ENCODE results near the gene EPHA4. TPM values are rescaled to one million over a fixed set of nuclear protein-coding genes. Genes with fewer than 3 reads are reported as not detected.

EPHA4 gene
- total and polyA plus RNA-seq, 7 experiments from 2014 or later, result 8.3 to 42.8 (median 25.3) TPM

DNA sequence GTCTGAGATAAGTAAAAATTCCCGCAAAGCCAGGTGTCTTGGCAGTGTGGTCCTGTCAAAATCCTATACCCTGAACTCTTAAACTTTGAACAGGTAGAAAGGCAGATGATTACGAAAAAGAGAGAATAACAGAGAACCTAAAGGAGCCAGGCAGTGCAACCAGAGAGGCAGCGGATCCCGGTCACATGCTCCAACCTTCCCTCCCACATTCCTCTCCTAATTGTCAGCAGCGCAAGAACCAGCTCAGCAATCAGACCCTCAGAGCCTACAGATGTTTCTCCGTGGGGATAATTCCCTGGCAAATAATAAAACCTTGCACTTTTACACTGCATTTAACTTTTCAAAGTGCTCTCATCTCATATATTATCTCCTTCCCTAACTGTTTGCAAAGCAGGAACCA, 124.8 kb downstream of the EPHA4 start:
- no peaks in the 10 kb centered on the region for H3K9me3 ChIP-seq (ENCODE audit: control insufficient read depth in 2 of 3, low read length in 3 of 3)
- Mint-ChIP-seq H3K4me1 (no peaks in the 10 kb centered on the region), H3K36me3 (peaks cover 0 to 12% (median 0%) of the 10 kb centered on the region in 5 donors), H3K4me3 (no peak overlapping the region), H3K27me3 (no peaks in the 10 kb centered on the region), H3K27ac (no peak overlapping the region), H3K9me3 (no peaks in the 10 kb centered on the region)
- no peak overlapping the region for H3K4me3 ChIP-seq (ENCODE audit: low read length)
- H3K36me3 ChIP-seq (ENCODE audit: control insufficient read depth in 2 of 3, insufficient read depth in 3 of 3, low read length in 3 of 3), result peaks cover 0 to 3% (median 0%) of the 10 kb centered on the region in 3 experiments
- no peak for DNase-seq
- H3K4me1 ChIP-seq (ENCODE audit: control insufficient read depth in 2 of 2, insufficient read depth in 2 of 2, low read length in 2 of 2), result no peaks in the 10 kb centered on the region
- H3K27me3 ChIP-seq (ENCODE audit: control insufficient read depth in 2 of 2, insufficient read depth in 2 of 2, low read length in 2 of 2), result no peaks in the 10 kb centered on the region
- intact Hi-C loops (cut with micrococcal nuclease), result loop anchor here in 1 of 2 donors (5.0 kb wide), 1 partner anchor 125 kb away; the partner anchor contains the start of gene EPHA4
- no peak overlapping the region for H3K27ac ChIP-seq (ENCODE audit: low read depth, low read length)
- ChIA-PET POLR2A (no interaction called here), CTCF (no interaction called here)
- no peak for ATAC-seq

DNA sequence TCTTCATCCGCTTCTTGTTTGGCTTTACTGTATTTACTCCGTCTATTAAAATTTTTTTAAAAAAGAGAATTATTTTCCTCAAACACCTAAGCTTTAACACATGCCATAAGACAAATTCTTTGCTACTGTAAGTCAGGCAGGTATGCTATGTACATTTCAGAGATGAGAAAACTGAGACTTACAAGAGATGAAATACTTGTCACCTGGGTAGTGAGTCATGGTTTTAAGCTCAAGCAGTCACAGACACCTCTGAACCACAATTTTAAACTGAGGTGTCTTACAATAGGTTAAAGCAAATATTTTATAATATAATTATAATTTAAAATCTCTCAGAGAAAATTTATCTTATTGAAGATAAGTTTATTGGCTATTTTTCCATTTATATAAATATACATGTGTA, 126.0 kb downstream of the EPHA4 start:
- Mint-ChIP-seq H3K4me1 (no peaks in the 10 kb centered on the region), H3K9me3 (no peaks in the 10 kb centered on the region), H3K27ac (no peak overlapping the region), H3K27me3 (no peaks in the 10 kb centered on the region), H3K4me3 (no peak overlapping the region), H3K36me3 (peaks cover 1 to 21% (median 5%) of the 10 kb centered on the region in 5 donors)
- Histone ChIP-seq H3K4me1 (ENCODE audit: control insufficient read depth in 2 of 2, insufficient read depth in 2 of 2, low read length in 2 of 2) (no peaks in the 10 kb centered on the region), H3K9me3 (ENCODE audit: control insufficient read depth in 2 of 3, low read length in 3 of 3) (no peaks in the 10 kb centered on the region), H3K4me3 (ENCODE audit: low read length) (no peak overlapping the region), H3K27ac (ENCODE audit: low read depth, low read length) (no peak overlapping the region), H3K27me3 (ENCODE audit: control insufficient read depth in 2 of 2, insufficient read depth in 2 of 2, low read length in 2 of 2) (no peaks in the 10 kb centered on the region), H3K36me3 (ENCODE audit: control insufficient read depth in 2 of 3, insufficient read depth in 3 of 3, low read length in 3 of 3) (peaks cover 0 to 3% (median 0%) of the 10 kb centered on the region in 3 experiments)
- POLR2A ChIA-PET, result interaction anchor here (0.9 kb wide), 1 partner anchor 10 kb away, joined by 5 read pairs; no protein-coding TSS in a partner anchor
- ATAC-seq, result no peak
- DNase-seq, result no peak
- CTCF ChIA-PET, result no interaction called here
- intact Hi-C loops (cut with micrococcal nuclease), result loop anchor here in 1 of 2 donors (5.0 kb wide), 1 partner anchor 126 kb away; the partner anchor contains the start of gene EPHA4

DNA sequence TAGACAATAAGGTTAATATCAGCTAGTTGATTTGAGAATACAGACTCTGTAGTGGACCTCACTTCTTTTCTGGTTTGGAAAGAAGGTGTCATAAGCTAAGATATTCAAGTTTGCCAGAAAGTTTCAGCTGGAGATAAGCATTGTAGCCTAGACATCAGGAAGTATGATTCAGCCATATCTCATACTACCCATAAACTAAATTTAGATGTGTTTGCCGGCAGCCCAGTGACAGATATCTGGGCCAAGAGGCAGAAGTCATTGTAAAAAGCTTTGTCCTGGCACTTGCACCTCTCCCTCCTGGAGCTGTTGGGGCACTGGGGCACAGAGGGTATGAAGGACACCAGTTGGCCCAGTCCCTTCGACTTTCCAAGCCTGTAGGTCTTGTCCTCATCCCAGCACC, 128.0 kb downstream of the EPHA4 start:
- Mint-ChIP-seq H3K27ac (peak overlapping the region in 1 of 9 donors; percentile 49), H3K4me3 (no peak overlapping the region), H3K4me1 (no peaks in the 10 kb centered on the region), H3K36me3 (peaks cover 3 to 27% (median 5%) of the 10 kb centered on the region in 5 donors), H3K27me3 (no peaks in the 10 kb centered on the region), H3K9me3 (no peaks in the 10 kb centered on the region)
- Histone ChIP-seq H3K27me3 (ENCODE audit: control insufficient read depth in 2 of 2, insufficient read depth in 2 of 2, low read length in 2 of 2) (no peaks in the 10 kb centered on the region), H3K4me1 (ENCODE audit: control insufficient read depth in 2 of 2, insufficient read depth in 2 of 2, low read length in 2 of 2) (no peaks in the 10 kb centered on the region), H3K27ac (ENCODE audit: low read depth, low read length) (no peak overlapping the region), H3K9me3 (ENCODE audit: control insufficient read depth in 2 of 3, low read length in 3 of 3) (no peaks in the 10 kb centered on the region), H3K36me3 (ENCODE audit: control insufficient read depth in 2 of 3, insufficient read depth in 3 of 3, low read length in 3 of 3) (peaks cover 0 to 3% (median 0%) of the 10 kb centered on the region in 3 experiments), H3K4me3 (ENCODE audit: low read length) (no peak overlapping the region)
- CTCF ChIA-PET, result no interaction called here
- ATAC-seq, result no peak
- intact Hi-C loops (cut with micrococcal nuclease), result no loop called here
- DNase-seq, result no peak
- POLR2A ChIA-PET, result no interaction called here

DNA sequence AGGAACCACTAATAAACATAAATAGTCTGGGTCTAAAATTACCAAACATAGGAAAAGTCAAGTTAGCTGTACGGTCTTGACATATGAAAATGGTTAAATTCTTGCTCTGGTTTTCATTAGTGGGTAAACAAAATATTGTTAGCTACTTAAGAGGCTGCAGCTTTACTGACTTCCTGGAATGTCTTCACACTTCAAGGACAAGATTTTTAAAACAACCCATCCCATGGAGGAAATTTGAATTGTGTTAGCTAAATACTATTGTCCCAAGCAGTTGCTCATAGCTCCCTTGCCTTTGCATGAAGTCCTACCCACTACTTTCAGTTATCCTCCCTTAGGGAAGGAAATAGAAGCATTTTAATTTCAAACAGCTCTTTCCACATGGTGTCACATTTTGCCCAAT, 128.5 kb downstream of the EPHA4 start:
- no peak overlapping the region for H3K27ac ChIP-seq (ENCODE audit: low read depth, low read length)
- H3K4me1 ChIP-seq (ENCODE audit: control insufficient read depth in 2 of 2, insufficient read depth in 2 of 2, low read length in 2 of 2), result no peaks in the 10 kb centered on the region
- no peaks in the 10 kb centered on the region for H3K9me3 ChIP-seq (ENCODE audit: control insufficient read depth in 2 of 3, low read length in 3 of 3)
- H3K27me3 ChIP-seq (ENCODE audit: control insufficient read depth in 2 of 2, insufficient read depth in 2 of 2, low read length in 2 of 2), result no peaks in the 10 kb centered on the region
- Mint-ChIP-seq H3K27me3 (no peaks in the 10 kb centered on the region), H3K4me3 (no peak overlapping the region), H3K36me3 (peaks cover 3 to 27% (median 5%) of the 10 kb centered on the region in 5 donors), H3K27ac (peak overlapping the region in 1 of 9 donors; percentile 49), H3K9me3 (no peaks in the 10 kb centered on the region), H3K4me1 (no peaks in the 10 kb centered on the region)
- no peak overlapping the region for H3K4me3 ChIP-seq (ENCODE audit: low read length)
- DNase-seq (no peak), ATAC-seq (no peak)
- intact Hi-C loops (cut with micrococcal nuclease), result no loop called here
- POLR2A ChIA-PET, result no interaction called here
- peaks cover 0 to 3% (median 0%) of the 10 kb centered on the region in 3 experiments for H3K36me3 ChIP-seq (ENCODE audit: control insufficient read depth in 2 of 3, insufficient read depth in 3 of 3, low read length in 3 of 3)
- CTCF ChIA-PET, result no interaction called here

DNA sequence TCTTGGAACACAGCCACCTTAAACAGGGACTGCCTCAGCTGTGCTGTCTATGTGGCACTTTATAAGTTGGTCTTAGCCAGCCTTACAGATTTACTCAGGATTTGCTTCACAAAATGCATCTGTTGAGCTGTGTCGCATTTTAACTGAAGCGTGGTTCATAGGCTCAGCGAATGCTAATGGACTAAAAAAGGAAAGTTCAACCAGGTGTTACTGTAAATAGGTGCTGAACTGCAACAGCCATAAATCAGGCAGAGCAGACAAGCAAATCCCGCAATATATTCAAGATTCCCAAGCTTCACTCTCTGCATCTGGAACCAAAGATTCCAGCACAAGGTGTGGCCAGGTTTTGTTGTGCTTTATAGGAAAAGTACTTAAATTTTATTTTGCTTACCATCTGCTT, 130.0 kb downstream of the EPHA4 start:
- Histone ChIP-seq H3K9me3 (ENCODE audit: control insufficient read depth in 2 of 3, low read length in 3 of 3) (no peaks in the 10 kb centered on the region), H3K27ac (ENCODE audit: low read depth, low read length) (no peak overlapping the region), H3K36me3 (ENCODE audit: control insufficient read depth in 2 of 3, insufficient read depth in 3 of 3, low read length in 3 of 3) (peaks cover 0 to 3% (median 0%) of the 10 kb centered on the region in 3 experiments), H3K27me3 (ENCODE audit: control insufficient read depth in 2 of 2, insufficient read depth in 2 of 2, low read length in 2 of 2) (no peaks in the 10 kb centered on the region), H3K4me3 (ENCODE audit: low read length) (no peak overlapping the region), H3K4me1 (ENCODE audit: control insufficient read depth in 2 of 2, insufficient read depth in 2 of 2, low read length in 2 of 2) (no peaks in the 10 kb centered on the region)
- intact Hi-C loops (cut with micrococcal nuclease), result no loop called here
- Mint-ChIP-seq H3K27me3 (no peaks in the 10 kb centered on the region), H3K9me3 (no peaks in the 10 kb centered on the region), H3K4me1 (no peaks in the 10 kb centered on the region), H3K4me3 (no peak overlapping the region), H3K36me3 (peaks cover 3 to 32% (median 5%) of the 10 kb centered on the region in 5 donors), H3K27ac (no peak overlapping the region)
- no peak for ATAC-seq
- ChIA-PET CTCF (no interaction called here), POLR2A (no interaction called here)
- DNase-seq, result no peak

DNA sequence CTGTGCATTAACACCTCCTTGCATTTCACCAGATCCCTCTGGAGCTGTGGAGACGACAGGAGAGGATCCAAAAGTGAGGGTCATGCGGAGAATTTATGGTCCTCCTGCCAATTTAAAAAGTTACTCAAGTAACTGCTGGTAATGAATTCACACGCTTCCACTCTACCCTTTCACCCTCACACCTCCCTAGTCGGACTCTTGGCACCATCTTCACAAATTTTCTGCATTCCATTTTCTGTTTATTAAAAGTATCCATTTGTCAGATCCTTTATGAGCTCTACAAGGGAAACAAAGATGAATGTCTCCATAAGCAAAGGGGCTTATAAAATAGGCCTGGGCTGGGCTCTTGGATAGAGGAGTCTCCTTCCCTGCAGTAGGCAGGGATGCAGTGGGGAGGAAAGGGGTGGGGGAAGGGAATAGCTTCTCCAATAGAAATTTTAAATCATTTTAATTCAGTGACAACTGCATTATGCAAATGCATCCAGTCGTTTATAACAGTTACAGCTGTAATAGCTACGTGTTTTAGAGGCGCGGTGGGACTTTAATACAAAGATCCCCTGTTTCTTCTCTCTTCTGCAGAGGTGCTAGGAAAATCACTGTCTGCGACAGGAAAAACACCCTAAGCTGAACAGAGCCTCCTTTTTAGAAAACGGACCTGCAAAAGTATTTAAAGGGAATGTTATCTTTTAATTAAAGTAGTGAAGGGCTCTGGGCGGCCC, 132.2 kb downstream of the EPHA4 start:
- DNase-seq, result no peak
- H3K4me3 ChIP-seq (ENCODE audit: low read length), result no peak overlapping the region
- Mint-ChIP-seq H3K4me1 (no peaks in the 10 kb centered on the region), H3K36me3 (peaks cover 3 to 32% (median 11%) of the 10 kb centered on the region in 5 donors), H3K27me3 (no peaks in the 10 kb centered on the region), H3K27ac (no peak overlapping the region), H3K4me3 (no peak overlapping the region), H3K9me3 (no peaks in the 10 kb centered on the region)
- no peak overlapping the region for H3K27ac ChIP-seq (ENCODE audit: low read depth, low read length)
- CTCF ChIA-PET, result no interaction called here
- peaks cover 0 to 3% (median 0%) of the 10 kb centered on the region in 3 experiments for H3K36me3 ChIP-seq (ENCODE audit: control insufficient read depth in 2 of 3, insufficient read depth in 3 of 3, low read length in 3 of 3)
- no peaks in the 10 kb centered on the region for H3K4me1 ChIP-seq (ENCODE audit: control insufficient read depth in 2 of 2, insufficient read depth in 2 of 2, low read length in 2 of 2)
- intact Hi-C loops (cut with micrococcal nuclease), result no loop called here
- POLR2A ChIA-PET, result interaction anchor here (1.0 kb wide), 1 partner anchor 30 kb away, joined by 3 read pairs; no protein-coding TSS in a partner anchor
- no peak for ATAC-seq
- no peaks in the 10 kb centered on the region for H3K27me3 ChIP-seq (ENCODE audit: control insufficient read depth in 2 of 2, insufficient read depth in 2 of 2, low read length in 2 of 2)
- no peaks in the 10 kb centered on the region for H3K9me3 ChIP-seq (ENCODE audit: control insufficient read depth in 2 of 3, low read length in 3 of 3)

DNA sequence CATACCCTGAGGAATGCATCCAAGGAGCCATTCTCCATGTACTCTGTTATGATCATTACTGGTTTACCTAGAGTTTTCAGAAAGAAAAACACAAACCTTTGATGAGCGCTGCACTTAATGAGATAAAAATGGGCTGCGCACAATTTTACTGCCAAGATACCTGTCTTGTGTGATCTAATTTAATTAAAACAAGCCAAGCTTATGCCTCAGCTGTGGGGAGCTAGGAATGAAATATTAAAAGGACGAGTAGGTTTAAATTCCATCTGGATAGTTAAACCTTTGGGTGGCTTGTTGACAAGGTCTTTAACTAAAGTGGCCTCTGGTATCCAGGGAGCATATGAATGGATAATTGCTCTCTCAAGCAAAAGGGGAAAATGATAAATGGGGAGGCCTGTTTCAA, 135.0 kb downstream of the EPHA4 start:
- H3K9me3 ChIP-seq (ENCODE audit: control insufficient read depth in 2 of 3, low read length in 3 of 3), result no peaks in the 10 kb centered on the region
- no peak overlapping the region for H3K27ac ChIP-seq (ENCODE audit: low read depth, low read length)
- H3K36me3 ChIP-seq (ENCODE audit: control insufficient read depth in 2 of 3, insufficient read depth in 3 of 3, low read length in 3 of 3), result peaks cover 0 to 4% (median 0%) of the 10 kb centered on the region in 3 experiments
- no peak overlapping the region for H3K4me3 Mint-ChIP-seq
- H3K4me1 Mint-ChIP-seq, result no peaks in the 10 kb centered on the region
- ATAC-seq (no peak), DNase-seq (no peak)
- ChIA-PET POLR2A (no interaction called here), CTCF (no interaction called here)
- H3K27ac Mint-ChIP-seq, result no peak overlapping the region
- H3K4me3 ChIP-seq (ENCODE audit: low read length), result no peak overlapping the region
- peaks cover 3 to 46% (median 25%) of the 10 kb centered on the region in 5 donors for H3K36me3 Mint-ChIP-seq
- H3K4me1 ChIP-seq (ENCODE audit: control insufficient read depth in 2 of 2, insufficient read depth in 2 of 2, low read length in 2 of 2), result no peaks in the 10 kb centered on the region
- no peaks in the 10 kb centered on the region for H3K9me3 Mint-ChIP-seq
- H3K27me3 Mint-ChIP-seq, result no peaks in the 10 kb centered on the region
- intact Hi-C loops (cut with micrococcal nuclease), result no loop called here
- no peaks in the 10 kb centered on the region for H3K27me3 ChIP-seq (ENCODE audit: control insufficient read depth in 2 of 2, insufficient read depth in 2 of 2, low read length in 2 of 2)
